ENCODE data around the gene SLC9A3.

The SLC9A3 gene

GRCh38 chr5:551406-551805 is 27.2 kb upstream of the SLC9A3 start:
- Histone ChIP-seq H3F3A (ENCODE audit: control insufficient read depth, insufficient read depth) (no peaks in the 10 kb centered on the region), H3K4me2 (ENCODE audit: low read length) (no peak overlapping the region), H4K20me1 (ENCODE audit: control insufficient read depth, insufficient read depth, low read depth, low read length) (no peaks in the 10 kb centered on the region), H3K36me3 (ENCODE audit: control insufficient read depth, low read length) (no peaks in the 10 kb centered on the region), H3K27ac (ENCODE audit: low read depth, low read length) (no peak overlapping the region), H3K4me3 (ENCODE audit: low read length) (no peak overlapping the region), H3K9me2 (replicated peaks; ENCODE audit: control insufficient read depth, low read length) (no peaks in the 10 kb centered on the region), H3K4me1 (ENCODE audit: control insufficient read depth, low read length) (peaks cover 9% of the 10 kb centered on the region), H3K79me2 (ENCODE audit: control insufficient read depth, low read length) (no peaks in the 10 kb centered on the region), H3K27me3 (ENCODE audit: control insufficient read depth, low read length) (no peaks in the 10 kb centered on the region), H3K9me3 (ENCODE audit: control insufficient read depth, insufficient read depth, low read length) (peaks cover 3% of the 10 kb centered on the region; the same call in 1 of the 2 replicates)
- no peak for TF ChIP-seq EZH2phosphoT487 (IDR thresholded peaks at IDR 0.05; ENCODE audit: borderline replicate concordance, low read length)
- no peak for TF ChIP-seq CTCF (IDR thresholded peaks at IDR 0.05; ENCODE audit: low read depth, low read length, poor library complexity, severe bottlenecking)

DNA sequence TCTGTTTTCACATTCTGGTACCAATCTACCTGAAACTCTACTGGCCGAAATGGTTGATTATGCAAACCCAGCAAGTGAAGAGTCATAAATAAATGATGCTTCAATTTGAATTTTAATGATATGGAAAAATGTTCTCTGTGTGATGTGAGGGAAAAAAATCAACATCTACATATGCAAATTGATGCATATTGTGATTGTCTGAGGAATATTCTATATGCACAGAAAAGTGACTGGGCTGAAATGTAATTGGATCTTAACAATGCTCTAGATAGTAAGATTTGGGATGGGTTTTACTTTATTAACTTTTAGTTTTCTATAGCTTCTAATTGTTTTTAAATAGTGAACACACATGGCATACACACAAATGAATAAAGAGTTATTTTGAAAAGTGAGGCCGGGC is 25.0 kb upstream of the SLC9A3 start:
- Histone ChIP-seq H3F3A (ENCODE audit: control insufficient read depth, insufficient read depth) (no peaks in the 10 kb centered on the region), H3K79me2 (ENCODE audit: control insufficient read depth, low read length) (no peaks in the 10 kb centered on the region), H3K9me2 (replicated peaks; ENCODE audit: control insufficient read depth, low read length) (no peaks in the 10 kb centered on the region), H3K4me1 (ENCODE audit: control insufficient read depth, low read length) (peaks cover 17% of the 10 kb centered on the region), H3K9me3 (ENCODE audit: control insufficient read depth, insufficient read depth, low read length) (peaks cover 3% of the 10 kb centered on the region; the same call in 1 of the 2 replicates), H3K27me3 (ENCODE audit: control insufficient read depth, low read length) (no peaks in the 10 kb centered on the region), H3K4me2 (ENCODE audit: low read length) (no peak overlapping the region), H3K36me3 (ENCODE audit: control insufficient read depth, low read length) (no peaks in the 10 kb centered on the region), H3K27ac (ENCODE audit: low read depth, low read length) (no peak overlapping the region), H3K4me3 (ENCODE audit: low read length) (no peak overlapping the region), H4K20me1 (ENCODE audit: control insufficient read depth, insufficient read depth, low read depth, low read length) (no peaks in the 10 kb centered on the region)
- TF ChIP-seq CTCF (IDR thresholded peaks at IDR 0.05; ENCODE audit: low read depth, low read length, poor library complexity, severe bottlenecking): no peak
- no peak for TF ChIP-seq EZH2phosphoT487 (IDR thresholded peaks at IDR 0.05; ENCODE audit: borderline replicate concordance, low read length)

GRCh38 chr5:548256-548655 is 24.0 kb upstream of the SLC9A3 start:
- Histone ChIP-seq H3K4me1 (ENCODE audit: control insufficient read depth, low read length) (peaks cover 26% of the 10 kb centered on the region), H3K9me3 (ENCODE audit: control insufficient read depth, insufficient read depth, low read length) (peaks cover 3% of the 10 kb centered on the region; the same call in 1 of the 2 replicates), H3K27ac (ENCODE audit: low read depth, low read length) (no peak overlapping the region), H3K4me2 (ENCODE audit: low read length) (no peak overlapping the region), H4K20me1 (ENCODE audit: control insufficient read depth, insufficient read depth, low read depth, low read length) (no peaks in the 10 kb centered on the region), H3K36me3 (ENCODE audit: control insufficient read depth, low read length) (no peaks in the 10 kb centered on the region), H3K4me3 (ENCODE audit: low read length) (no peak overlapping the region), H3K79me2 (ENCODE audit: control insufficient read depth, low read length) (no peaks in the 10 kb centered on the region), H3K27me3 (ENCODE audit: control insufficient read depth, low read length) (no peaks in the 10 kb centered on the region), H3K9me2 (replicated peaks; ENCODE audit: control insufficient read depth, low read length) (no peaks in the 10 kb centered on the region), H3F3A (ENCODE audit: control insufficient read depth, insufficient read depth) (no peaks in the 10 kb centered on the region)
- no peak for TF ChIP-seq EZH2phosphoT487 (IDR thresholded peaks at IDR 0.05; ENCODE audit: borderline replicate concordance, low read length)
- TF ChIP-seq CTCF (IDR thresholded peaks at IDR 0.05; ENCODE audit: low read depth, low read length, poor library complexity, severe bottlenecking): no peak
